HG03378 (cell line): ENCODE measurements around the gene CEMIP.
"Not testable (repeated sequence)": the region's sequence is repeated elsewhere in the genome, so short reads cannot be mapped to it uniquely, and the experiment has no call there.

Experiments used
- ATAC-seq: cut with Tn5 transposase; IDR thresholded peaks from one replicate; pipeline ENCODE4 v1.9.1; 2021; ENCODE audit warnings: mild to moderate bottlenecking, moderate library complexity; ENCODE audit not compliant: unreplicated experiment

Gene CEMIP

DNA sequence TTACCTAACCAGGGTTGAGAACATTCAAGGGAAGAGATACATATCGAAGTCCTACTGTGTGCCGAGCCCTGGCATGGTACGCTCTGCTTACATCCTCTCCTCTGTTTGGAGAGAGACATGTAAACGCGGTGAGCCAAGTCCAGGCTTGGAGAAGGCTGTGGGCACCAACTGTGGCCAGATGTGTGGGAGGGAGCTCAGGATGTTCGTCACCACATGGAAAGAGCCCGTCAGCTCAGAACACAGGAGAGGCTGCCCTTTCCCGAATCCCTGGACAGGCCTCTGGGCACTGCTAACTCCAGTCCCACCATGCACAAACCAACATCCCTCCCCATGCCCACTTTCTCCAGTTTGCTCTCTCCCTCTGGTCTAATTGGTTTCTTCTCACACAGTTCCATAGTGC lies 167.4 kb downstream of the CEMIP start:
- no peak for ATAC-seq

DNA sequence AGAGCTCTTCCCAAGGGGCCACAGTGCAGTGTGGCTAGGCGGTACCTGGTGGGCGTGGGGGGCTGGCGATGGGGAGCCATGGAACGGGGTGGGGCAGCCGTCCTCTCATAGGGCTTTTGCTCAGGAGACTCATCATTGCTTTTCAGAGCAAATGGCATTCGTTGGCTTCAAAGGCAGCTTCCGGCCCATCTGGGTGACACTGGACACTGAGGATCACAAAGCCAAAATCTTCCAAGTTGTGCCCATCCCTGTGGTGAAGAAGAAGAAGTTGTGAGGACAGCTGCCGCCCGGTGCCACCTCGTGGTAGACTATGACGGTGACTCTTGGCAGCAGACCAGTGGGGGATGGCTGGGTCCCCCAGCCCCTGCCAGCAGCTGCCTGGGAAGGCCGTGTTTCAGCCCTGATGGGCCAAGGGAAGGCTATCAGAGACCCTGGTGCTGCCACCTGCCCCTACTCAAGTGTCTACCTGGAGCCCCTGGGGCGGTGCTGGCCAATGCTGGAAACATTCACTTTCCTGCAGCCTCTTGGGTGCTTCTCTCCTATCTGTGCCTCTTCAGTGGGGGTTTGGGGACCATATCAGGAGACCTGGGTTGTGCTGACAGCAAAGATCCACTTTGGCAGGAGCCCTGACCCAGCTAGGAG lies 169.6 kb downstream of the CEMIP start:
- ATAC-seq, result no peak

DNA sequence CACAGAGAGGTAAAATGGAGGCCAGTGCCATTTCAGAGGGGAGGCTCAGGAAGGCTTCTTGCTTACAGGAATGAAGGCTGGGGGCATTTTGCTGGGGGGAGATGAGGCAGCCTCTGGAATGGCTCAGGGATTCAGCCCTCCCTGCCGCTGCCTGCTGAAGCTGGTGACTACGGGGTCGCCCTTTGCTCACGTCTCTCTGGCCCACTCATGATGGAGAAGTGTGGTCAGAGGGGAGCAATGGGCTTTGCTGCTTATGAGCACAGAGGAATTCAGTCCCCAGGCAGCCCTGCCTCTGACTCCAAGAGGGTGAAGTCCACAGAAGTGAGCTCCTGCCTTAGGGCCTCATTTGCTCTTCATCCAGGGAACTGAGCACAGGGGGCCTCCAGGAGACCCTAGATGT lies 170.6 kb downstream of the CEMIP start:
- no peak for ATAC-seq

DNA sequence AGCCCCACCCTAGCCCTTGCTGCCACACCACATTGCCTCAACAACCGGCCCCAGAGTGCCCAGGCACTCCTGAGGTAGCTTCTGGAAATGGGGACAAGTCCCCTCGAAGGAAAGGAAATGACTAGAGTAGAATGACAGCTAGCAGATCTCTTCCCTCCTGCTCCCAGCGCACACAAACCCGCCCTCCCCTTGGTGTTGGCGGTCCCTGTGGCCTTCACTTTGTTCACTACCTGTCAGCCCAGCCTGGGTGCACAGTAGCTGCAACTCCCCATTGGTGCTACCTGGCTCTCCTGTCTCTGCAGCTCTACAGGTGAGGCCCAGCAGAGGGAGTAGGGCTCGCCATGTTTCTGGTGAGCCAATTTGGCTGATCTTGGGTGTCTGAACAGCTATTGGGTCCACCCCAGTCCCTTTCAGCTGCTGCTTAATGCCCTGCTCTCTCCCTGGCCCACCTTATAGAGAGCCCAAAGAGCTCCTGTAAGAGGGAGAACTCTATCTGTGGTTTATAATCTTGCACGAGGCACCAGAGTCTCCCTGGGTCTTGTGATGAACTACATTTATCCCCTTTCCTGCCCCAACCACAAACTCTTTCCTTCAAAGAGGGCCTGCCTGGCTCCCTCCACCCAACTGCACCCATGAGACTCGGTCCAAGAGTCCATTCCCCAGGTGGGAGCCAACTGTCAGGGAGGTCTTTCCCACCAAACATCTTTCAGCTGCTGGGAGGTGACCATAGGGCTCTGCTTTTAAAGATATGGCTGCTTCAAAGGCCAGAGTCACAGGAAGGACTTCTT lies 171.3 kb downstream of the CEMIP start:
- ATAC-seq, result no peak

DNA sequence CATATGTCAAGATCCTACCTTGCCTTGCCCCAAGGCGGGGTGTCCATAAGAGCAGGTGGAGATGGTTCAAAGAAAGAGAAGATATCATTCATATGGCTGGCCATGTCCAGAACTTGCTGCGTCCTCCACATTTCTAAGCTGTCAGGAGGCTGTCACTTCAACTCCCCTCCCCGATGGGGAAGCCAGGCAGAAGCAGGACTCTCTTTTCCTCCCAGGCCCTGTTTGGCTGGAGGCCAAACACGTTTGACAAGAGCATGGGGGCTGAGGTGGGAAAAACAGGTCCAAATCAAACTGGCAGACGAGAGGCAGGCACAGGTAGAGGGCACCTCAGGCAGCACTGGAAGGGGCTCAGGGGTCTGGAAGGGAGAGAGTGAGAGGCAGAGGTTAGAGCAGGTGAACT lies 172.8 kb downstream of the CEMIP start:
- ATAC-seq, result no peak

DNA sequence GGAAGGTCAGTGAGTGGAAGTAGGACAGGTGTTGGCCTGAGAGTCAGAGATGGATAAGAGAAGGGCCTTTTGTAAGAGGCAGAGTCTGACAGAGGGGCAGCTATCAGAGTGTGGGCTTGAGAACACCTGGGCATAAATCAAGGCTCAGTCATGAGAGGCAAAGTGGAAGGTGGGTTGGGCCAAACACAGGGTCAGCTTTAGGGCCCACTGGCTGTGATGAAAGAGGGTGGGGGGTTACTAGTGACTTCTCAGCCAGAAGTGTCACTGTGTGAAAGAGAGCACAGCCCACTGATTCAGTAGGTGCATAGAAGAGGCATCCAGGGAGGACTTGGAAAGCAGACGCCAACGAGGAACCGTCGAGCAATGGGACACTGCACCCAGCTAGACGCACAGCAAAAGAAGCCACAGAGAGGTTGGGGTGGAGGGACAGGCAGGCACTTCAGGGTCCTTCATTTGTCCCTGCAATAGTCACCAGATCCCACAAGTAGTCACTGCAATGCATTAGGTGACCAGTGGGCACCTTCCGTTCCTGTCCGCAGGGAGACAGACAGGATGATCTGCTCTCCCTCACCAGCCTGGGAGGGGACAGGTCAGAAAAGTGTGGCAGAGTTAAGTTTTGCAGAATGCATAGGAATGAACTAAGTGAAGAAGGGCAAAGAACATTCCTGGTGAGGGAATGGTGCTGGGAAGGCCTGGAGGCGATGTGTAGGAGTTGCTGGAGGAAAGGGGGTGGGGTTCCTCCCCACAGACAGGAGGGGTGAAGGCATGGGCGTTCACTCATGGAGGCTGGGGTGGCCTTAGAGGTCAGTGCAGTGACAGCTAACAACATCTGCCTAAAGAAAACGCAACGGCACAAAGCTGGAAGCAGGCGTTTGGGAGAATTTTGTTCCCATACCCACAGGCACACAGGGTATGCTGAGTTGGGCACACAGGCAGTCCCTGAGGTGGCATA lies 174.1 kb downstream of the CEMIP start:
- ATAC-seq, result no peak

DNA sequence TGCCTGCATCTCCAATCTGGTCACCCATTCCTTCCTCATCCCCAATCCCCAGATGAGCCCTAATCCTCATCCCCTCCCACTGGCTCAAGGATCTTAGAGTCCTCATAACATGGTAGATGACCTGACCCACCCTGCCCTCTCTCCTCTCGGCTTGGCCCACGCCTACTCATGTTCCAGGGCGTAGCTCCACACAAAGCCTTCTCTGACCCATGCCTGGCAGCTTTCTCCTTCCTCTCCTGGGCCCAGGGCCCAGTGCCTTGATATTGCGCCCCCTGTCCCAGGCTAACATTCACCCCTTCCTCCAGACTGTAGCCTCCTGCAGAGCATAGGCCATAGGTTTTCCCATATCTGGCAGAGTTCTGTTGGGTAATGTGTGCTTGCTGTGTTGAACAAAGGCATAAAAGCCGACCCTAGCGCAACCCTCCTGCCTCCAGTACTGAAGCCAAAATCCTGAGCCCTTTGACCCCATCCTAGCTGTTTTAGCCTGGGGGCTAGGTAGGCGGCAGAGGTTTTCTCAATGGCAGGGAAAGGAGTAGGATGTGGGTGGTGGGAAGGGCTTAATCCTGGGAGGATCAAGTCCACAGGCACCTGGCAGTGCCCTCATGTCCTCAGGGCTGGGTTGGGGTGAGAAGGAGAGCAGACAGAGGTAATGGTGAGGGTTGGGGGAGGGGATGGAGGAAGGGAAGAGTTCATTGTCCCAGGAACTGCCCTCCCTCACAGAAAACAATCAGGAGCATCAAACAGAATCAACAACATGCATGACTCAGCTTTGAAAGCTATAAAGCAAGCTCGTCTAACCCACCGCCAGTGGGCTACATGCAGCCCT lies 175.0 kb downstream of the CEMIP start:
- no peak for ATAC-seq

DNA sequence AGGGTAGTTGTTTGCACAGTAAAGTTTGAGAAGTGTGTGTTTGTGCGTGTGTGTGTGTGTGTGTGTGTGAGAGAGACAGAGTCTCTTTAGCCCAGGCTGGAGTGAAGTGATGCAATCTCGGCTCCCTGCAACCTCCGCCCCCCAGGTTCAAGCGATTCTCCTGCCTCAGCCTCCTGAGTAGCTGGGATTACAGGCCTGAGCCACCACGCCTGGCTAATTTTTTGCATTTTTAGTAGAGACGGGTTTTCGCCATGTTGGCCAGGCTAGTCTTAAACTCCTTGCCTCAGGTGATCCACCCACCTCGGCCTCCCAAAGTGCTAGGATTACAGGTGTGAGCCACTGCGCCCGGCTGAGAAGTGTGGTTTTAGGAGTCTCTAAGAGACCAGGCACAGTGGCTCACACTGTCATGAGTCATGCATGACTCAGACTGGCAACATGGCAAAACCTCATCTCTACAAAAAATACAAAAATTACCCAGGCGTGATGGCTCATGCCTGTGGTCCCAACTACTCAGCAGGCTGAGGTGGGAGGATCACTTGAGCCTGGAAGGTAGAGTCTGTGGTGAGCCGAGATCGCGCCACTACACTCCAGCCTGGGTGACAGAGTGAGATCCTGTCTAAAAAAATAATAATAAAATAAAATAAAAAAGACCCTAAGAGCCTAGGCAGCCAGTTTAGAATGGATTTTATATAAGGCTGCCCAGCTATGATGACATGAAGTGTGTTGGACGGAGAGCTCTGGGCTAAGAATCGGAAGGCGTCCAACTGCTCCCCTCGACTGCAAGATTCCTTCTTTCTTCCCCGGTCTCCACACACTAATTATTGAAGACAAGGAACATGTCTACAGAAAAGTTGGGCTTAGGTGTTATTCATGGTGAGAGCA lies 176.6 kb downstream of the CEMIP start:
- not testable (repeated sequence) for ATAC-seq

DNA sequence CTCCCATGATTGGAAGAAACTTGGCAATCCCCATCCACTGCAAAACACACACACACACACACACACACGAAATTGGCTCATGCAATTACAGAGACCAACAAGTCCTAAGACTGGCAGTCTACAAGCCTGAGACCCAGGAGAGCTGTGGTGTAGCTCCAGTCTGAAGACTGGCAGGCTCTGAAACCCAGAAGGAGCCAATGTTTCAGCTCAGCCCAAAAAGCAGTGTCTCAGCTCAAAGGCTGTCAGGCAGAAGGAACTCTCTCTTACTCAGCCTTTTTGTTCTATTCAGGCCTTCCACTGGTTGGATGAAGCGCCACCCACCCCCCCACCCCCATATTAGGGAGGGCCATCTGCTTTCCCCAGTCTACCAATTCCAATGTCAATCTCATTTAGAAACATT lies 178.4 kb downstream of the CEMIP start:
- no peak for ATAC-seq

DNA sequence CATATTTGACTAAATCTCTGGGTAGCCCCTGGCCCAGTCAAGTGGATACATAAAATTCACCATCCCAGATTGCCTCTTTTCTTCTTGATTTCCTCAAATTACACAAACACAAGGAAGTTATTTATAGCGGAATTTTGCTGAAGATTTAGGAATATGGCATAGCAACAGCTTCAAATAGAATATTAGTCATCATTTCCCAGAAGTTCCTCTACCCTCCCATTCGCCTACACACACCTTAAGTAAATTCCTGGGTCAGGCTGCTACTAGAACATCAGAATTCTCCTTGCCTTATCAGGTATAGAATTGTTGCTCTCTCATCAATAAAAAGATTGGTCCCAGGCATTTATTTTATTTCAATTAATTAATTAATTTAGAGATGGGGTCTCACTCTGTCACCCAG lies 178.8 kb downstream of the CEMIP start:
- ATAC-seq, result no peak

DNA sequence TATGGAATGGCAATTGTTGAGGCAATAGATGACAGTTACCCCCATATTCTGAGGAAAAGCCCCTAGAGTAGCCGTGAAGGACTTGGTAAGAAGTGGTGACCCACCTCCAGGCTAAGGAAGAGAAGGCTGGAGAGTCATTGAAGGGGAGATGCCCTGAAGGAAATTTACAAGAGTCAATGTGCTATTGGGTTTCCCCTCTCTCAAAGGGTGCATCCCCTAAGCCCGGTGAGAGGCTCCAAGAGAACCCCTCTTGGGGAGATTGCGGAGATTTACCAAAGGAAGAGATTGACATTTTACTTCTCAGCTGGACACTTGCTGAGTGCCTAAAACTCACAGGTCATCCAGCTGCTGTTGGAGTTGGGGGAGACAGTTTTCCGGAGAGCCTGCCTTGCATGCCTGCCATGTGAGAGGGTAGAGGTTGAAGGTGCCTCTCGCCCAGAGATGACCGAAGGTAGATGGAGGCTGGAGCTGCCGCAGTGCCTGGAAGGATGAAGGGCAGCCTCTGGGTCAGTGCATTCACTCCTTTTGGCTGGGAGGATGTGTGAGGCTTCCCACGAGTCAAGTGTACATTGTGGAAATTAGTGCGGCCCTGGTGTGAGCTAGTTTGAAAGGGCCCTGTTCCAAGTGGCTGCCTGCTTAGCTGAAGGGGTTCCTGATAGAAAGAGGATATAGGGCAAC lies 179.8 kb downstream of the CEMIP start:
- no peak for ATAC-seq

DNA sequence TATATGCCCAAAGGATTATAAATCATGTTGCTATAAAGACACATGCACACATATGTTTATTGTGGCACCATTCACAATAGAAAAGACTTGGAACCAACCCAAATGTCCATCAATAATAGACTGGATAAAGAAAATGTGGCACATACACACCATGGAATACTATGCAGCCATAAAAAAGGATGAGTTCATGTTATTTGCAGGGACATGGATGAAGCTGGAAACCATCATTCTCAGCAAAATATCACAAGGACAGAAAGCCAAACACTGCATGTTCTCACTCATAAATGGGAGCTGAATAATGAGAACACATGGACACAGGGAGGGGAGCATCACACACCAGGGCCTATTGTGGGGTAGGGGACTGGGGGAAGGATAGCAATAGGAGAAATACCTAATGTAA lies 186.3 kb downstream of the CEMIP start:
- not testable (repeated sequence) for ATAC-seq

DNA sequence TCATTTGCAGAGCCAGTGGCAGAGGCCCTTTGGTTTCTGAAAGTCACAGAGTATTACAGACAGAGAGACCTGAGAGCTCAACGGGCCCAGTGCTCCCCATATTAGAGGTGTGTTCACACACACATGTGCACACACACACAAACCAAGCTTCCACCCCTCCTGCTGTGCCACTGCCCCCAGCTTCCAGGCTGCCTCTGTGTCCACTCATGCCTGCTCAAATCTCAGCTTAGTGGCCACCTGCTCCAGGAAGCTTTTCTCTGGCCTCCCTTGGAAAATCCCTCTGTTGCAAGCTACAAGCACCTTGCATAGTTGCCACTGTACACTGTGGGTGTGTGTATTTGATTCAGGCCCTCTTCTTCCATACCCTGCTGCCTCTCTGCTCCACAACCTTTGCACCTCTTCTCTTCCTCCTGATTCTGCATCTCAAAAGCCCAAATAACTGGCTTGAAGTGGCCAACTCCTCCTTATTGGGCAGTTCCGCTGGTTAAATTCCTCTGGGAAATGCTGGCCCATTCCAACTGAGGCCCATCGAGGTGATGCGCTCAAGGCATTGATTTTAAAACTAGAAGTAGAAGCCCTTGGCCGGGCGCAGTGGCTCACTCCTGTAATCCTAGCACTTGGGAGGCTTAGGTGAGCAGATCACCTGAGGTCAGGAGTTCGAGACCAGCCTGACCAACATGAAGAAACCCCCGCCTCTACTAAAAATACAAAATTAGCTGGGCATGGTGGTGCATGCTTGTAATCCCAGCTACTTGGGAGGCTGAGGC lies 187.4 kb downstream of the CEMIP start:
- no peak for ATAC-seq

DNA sequence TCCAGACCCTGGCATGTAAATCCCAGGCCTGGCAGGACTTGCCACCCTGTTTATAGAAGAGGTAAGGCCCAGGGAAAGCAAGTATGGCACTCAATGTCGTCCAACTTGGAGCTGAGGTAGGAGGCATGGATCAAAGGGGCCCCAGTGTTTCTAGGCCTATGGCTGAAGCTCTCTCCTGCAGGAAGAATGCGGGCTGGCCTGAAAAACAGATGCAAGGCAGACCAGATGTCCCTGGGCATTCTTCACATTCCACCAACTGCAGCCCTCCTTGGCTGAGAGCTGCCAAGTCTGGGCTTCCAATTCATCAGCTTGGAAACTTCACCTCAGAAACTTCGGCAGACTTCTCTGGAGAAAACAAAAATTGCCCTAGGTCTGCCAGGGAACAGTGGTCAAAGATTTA lies 188.3 kb downstream of the CEMIP start:
- no peak for ATAC-seq

DNA sequence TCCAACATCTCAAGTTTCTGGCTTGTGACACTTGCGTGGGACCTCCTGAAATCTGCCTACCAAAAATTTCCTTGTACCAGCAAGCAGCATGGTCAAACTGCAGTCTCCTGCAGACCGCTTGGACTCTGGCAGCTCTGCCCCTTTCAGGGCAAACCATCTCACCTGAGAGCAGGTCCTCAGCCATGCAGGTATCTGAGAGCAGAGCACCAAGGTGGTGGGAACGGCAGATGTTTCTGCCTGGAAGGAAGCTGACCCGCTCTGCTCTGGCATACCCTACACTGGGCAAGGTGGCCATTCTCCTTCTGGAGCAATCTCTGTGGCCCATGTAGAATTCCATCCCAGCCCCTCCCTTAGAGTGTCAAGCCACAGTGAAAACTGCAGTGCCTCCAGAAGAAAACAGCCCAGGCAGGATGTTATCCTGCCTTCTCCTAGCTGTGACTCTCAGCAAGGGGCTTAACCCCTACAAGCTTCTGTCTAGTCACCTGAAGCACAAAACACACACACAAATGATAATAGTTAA lies 188.9 kb downstream of the CEMIP start:
- ATAC-seq, result no peak

DNA sequence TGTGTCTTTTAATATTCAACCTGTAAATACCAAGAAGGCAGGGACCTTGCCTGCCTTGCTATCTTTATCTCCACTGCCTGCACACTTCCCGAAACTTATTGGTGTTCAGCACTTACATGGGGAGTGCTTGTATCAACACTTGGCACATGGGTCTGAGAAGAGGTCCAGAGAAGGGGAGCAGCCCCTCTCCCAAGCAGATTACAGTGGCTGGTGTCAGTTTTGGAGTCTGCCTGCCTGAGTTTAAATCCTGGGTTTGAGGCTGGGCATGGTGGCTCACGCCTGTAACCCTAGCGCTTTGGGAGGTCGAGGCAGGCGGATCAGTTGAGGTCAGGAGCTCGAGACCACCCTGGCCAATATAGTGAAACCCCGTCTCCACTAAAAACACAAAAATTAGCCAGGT lies 190.1 kb downstream of the CEMIP start:
- no peak for ATAC-seq

DNA sequence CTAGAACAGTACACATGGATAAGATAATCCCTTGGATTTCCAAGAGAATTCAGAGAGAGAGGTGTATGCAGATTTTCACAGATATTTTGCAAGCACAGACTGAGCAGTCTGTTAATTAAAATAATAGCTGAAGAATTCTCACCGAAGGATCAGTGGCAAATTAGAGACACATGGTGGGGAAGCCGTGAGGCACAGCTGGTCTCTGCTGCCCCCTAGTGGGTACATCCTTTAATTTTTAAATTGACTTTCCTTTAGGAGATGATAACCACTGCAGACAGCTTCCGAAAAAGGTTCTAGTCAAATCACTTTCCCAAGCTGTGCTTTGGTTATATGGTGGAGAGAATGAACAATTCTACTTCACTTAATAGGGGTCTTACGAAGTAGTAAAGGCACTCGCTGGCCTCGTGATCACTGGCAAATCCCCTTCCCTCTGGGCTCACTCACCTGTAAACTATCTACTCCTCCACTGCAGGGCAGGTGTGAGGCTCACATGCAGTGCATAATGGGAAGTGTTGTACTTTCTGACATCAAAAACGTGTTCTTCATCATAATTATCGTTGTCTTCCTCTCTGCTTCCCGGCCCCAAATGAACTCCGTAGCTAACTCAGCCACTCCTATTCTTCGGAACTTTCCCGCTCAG lies 191.0 kb downstream of the CEMIP start:
- ATAC-seq, result no peak

DNA sequence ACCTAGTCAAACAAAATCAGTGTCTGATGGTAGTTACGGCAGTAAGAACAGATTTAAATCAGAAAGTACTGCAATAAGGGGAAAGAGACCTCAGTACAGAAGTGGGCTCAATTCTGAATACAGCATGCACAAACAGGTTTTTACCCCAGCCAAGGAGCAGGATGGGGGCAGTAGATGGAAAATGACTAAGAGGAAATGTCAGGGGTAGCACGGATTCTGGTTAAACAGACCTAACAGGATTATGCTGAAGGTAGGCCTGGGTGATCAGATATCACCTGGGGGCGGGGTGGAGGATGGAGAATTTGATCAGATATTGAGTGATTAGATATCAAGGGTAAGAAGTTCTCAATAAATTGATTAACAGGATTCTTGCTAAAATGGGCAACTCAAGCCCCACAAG lies 191.5 kb downstream of the CEMIP start:
- no peak for ATAC-seq
